ENCODE measurements around the gene HIPK2.

DNA sequence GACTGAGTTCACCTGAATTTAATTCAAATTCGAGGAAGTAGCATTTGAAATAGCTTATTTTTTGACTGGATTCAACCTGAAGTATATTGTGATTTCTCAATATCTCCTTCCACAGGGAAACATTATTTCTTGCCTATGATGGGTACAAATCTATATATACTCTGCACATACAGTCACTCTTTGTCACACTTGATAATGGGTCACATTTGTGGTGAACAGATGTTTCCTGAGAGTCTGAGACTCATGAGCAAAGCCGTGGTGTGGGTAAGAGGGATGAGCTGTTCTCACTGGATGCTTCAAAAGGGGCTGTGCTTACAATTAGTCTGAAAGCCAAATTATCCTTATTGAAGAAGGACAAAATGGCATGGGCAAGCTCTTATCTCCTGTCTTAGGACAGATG, 33.3 kb upstream of the HIPK2 start:
- TF ChIP-seq, protein P1, sequence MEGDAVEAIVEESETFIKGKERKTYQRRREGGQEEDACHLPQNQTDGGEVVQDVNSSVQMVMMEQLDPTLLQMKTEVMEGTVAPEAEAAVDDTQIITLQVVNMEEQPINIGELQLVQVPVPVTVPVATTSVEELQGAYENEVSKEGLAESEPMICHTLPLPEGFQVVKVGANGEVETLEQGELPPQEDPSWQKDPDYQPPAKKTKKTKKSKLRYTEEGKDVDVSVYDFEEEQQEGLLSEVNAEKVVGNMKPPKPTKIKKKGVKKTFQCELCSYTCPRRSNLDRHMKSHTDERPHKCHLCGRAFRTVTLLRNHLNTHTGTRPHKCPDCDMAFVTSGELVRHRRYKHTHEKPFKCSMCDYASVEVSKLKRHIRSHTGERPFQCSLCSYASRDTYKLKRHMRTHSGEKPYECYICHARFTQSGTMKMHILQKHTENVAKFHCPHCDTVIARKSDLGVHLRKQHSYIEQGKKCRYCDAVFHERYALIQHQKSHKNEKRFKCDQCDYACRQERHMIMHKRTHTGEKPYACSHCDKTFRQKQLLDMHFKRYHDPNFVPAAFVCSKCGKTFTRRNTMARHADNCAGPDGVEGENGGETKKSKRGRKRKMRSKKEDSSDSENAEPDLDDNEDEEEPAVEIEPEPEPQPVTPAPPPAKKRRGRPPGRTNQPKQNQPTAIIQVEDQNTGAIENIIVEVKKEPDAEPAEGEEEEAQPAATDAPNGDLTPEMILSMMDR (conservative IDR thresholded peaks at IDR 0.05; ENCODE audit: low read length) = no peak
- TF ChIP-seq EZH2phosphoT487 (IDR thresholded peaks at IDR 0.05; ENCODE audit: borderline replicate concordance) = no peak
